HG03159 (cell line): ENCODE data around the gene S1PR5.

Source experiments
- ATAC-seq: cut with Tn5 transposase; IDR thresholded peaks from one replicate; pipeline ENCODE4 v1.9.1; 2021; ENCODE audit warnings: mild to moderate bottlenecking, moderate library complexity; ENCODE audit not compliant: unreplicated experiment

Gene S1PR5

DNA sequence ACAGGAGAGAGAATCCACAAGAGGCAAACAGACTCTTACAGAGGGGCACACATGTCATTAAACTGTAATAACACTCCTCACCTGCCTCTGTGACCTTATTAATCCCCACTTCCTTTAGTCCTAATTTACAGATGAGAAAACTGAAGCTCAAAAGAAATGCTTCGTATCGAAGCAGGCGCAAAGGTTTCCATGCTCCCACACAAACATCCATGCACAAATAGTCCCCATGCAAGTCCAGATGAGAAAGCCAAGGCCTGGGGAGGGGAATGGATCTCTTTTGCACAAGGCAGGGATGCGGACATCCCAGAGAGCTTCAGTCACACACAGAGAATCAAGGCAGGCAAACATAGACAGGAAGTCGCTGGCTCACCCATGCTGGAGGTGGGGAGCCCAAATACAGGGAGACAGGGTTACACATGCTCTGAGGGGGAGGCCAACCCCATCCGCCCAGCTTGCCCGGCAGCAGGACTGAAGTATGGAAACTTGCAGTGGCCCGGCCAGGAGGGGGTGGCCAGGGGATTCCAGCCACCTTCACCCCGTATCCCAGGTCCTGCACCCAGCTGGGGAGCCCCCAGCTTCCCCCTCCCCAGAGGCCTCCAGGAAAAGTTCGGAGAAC is 468 bp downstream of the S1PR5 start:
- no peak for ATAC-seq

DNA sequence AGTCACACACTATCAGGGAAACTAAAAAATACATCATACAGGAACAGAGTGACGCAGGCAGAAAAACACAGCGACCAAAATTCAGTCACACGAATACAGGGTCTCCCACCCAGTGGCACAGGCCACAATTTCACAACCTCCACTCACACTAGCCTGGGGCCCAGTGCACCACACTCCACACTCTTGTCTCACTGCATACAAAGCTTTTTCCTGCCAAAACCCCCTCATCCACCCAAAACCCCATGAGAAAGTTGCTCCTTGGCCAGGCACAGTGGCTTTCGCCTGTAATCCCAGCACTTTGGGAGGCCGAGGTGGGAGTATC is 1.2 kb downstream of the S1PR5 start:
- ATAC-seq = no peak

DNA sequence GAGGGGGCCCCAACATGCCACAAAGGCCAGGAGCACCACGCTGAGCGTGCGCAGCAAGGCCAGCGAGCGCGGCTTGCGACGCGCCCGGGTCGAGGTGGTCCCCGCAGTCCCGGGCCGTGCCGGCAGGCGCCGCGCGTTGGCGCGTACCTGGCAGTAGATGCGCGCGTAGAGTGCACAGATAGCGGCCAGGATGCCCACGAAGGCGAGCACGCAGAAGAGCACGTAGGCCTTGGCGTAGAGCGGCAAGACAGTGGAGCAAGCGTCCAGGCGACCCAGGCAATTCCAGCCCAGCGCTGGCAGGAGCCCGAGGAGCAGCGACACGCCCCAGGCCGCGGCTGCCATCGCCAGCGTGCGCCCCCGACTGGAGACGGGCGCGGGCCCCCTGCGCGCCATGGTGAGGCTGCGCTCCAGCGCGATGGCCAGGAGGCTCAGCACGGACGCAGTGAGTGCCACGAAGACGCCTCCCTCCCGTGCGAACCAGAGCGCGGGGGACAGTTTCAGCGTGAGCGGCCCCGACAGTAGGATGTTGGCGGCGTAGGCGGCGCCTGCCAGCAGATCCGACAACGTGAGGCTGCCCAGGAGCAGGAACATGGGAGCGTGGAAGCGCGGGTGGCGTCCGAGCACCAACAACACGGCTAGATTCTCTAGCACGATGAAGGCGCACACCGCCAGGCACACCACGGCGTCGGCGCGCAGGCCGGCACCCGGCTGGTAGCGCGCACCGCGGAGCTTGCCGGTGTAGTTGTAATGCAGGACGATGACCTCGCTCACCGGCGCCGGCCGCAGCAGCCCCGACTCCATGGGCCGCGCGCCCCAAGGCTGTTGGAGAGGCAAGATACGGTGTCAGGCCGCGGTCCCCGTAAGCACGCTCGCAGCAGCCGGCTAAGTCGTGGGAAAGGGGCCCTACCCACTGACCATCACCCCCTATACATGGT is 2.8 kb downstream of the S1PR5 start:
- no peak for ATAC-seq

DNA sequence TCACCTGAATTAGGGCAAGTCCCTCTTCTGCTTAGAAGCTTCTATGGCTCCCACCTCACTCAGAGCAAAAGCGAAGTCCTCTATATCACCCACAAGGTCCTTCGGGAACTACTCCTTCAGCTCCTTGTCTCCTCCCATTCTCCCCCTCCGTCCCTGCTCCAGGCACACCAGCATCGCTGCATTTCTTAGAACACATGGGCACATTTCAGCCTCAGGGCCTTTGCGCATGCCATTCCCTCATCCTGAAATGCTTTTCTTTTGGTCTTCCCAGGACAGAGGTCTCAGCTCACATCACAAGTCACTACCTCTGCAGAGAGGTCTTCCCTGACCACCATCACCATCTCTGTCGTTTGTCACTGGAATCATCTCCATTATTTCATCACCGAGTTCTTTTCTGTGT is 4.0 kb downstream of the S1PR5 start:
- ATAC-seq = no peak

DNA sequence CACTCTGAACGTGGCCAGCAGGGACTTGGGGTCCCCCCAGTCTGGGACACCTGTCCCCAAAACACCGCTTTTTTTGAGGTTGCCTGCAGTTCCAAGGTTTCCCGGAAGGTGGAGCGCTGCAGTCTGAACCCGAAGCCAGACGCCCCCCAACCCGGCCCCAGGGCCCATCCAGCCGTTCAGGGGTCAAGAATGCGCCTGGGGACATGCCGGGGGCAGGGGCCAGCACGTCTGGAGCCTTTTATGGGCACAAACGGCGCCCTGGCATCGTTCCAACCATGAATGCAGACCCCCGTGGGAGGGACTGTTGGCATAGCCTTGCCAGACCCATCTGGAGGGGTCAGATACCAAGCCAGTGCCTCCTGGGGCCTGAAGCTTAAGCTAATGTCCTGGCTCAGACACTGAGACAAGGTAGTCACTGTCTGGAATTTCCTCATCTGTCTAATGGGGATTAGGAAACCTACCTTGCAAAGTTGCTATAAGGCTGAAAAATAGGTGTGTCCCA is 6.9 kb downstream of the S1PR5 start:
- no peak for ATAC-seq

DNA sequence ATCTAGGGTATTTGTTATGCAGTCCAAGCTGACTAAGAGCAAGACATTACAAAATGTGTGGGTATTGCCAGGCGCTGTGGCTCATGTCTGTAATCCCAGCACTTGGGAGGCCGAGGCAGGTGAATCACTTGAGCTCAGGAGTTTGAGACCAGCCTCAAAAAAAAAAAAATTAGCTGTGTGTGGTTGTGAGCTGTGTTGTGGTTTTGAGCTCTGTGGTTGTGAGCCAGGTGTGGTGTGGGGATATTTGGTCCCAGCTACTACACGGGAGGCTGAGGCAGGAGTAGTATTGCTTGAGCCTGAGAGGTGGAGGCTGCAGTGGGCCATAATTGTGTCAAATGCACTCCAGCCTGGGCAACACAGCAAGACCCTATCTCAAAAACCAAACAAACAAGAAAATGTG is 8.5 kb downstream of the S1PR5 start:
- no peak for ATAC-seq

DNA sequence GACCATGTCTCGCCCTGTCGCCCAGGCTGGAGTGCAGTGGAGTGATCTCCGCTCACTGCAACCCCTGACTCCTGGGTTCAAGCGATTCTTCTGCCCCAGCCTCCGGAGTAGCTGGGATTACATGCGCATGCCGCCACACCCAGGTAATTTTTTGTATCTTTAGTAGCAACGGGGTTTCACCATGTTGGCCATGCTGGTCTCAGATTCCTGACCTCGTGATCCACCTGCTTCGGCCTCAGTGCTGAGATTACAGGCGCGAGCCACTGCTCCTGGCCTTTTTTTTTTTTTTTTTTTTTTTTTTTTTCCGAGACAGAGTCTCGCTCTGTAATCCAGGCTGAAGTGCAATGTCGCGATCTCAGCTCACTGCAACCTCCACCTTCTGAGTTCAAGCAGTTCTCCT is 9.2 kb downstream of the S1PR5 start:
- ATAC-seq = no peak

DNA sequence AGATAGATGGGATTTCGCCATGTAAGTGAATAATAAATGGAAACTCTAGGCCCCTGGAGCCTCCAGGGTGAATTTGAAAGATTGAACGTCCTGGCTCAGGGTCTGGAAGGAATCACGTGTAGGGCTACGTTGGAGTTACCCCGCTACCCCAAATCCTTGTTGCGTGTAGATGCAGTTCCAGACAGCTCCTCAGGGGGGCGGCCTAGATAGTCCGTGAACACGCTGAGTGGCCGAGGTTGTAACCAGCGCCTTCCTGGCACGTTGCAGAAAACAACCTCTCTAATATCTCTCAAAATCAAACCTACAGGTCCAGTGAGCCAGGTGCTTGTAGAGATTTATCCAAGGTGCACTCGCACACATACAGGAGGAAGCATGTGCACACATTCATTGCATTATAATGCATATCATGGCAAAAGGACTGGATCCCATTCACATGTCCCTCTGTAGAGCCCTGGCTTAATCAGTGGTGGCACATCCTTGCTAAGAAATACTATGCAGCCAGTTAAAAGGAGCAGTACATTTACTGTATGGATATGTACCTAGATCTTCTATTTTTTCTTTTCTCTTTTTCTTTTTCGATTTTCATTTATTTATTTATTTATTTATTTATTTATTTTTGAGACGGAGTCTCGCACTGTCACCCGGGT is 11.5 kb downstream of the S1PR5 start:
- ATAC-seq = no peak

DNA sequence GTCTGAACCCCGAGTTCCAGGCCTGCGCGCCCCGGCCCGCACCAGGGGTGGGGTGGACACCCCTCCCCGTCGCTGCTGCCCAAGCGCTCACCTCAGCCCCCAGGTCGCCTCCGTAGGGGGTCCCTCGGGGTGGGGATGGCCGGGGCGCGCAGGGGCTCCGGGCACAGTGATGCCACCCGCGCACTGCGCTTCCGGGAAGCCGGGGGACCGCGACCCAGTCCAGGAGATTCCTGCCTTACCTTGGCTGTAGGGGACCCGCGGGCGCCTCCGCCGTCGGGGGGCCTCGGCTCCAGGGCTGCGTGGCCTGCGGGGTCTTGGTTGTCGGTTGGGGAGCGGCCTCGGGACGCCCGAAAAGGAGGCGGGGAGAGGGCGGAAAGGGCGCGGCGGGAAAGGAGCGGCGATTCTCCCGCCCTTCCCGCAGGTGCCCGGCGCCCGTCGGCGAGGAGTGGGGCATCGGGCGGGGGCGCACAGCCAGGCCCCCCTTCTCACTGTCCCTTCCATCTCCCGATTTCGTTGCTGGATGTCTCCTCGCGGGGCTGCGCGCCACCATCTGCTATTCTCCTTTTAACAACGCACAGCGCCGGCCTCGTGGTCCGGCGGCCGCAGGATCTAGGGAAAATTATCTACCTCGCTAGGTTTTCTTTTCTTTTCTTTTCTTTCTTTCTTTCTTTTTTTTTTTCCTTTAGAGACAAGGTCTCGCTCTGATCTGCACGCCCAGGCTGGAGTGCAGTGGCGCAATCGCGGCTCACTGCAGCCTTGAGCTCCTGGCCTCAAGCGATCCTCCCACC is 14.1 kb downstream of the S1PR5 start, which contains the start of gene KEAP1:
Gene KEAP1, minus strand, starts transcription at position 355 of the 788 bp plus-strand sequence. CDS start 3,323 bp downstream, outside the sequence.
- ATAC-seq = no peak

DNA sequence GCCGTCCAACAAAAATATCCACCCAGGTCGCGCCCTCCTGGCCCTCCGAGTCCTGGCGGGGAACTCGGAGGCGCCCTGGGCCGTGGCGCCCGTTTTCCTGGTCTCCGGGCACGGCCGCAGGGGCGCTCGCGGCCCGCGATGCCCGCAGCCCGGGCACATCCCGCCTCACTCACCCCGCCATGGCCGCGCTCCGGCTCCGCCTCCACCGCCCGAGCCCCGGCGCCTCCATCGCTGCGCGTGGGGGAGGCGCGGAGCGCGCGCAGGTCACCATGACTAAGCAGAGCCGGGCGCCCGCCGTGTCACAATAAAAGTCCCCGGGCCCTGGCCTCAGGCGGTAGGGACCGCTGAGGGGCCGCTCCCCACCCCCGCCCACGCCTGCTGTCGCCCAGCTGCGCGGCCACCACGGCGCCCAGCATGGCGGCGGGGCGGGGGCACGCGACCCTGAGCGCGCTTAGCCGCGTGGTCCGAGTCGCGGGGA is 14.7 kb downstream of the S1PR5 start:
- ATAC-seq = peak; percentile 76

DNA sequence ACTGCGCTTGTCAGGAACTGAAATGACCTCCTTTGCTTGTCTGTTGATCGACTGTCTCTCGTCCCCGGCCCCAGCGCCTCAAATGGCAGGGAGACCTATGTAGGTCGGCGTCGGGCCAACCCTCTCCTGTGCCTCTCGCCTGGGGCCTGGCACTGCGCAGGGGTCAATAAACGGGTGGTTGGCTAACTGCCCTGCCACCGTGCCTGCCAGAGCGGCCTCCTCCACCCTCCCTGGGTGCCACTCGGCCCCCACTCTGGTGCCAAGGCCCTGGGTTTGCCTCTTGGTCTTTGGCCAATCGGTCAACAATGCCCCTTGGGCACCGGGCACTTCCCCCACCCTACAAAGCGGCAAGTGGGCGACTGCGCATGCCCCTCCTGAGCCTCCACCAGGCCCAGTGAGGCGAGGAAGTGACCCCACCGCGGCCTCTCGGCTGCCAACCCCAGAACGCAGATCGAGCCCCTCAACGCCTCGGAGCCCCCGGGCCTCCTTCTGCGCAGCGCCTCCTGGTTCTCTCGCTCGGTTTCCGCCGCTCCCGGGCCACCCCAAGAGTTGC is 15.2 kb downstream of the S1PR5 start:
- peak; percentile 36 for ATAC-seq

DNA sequence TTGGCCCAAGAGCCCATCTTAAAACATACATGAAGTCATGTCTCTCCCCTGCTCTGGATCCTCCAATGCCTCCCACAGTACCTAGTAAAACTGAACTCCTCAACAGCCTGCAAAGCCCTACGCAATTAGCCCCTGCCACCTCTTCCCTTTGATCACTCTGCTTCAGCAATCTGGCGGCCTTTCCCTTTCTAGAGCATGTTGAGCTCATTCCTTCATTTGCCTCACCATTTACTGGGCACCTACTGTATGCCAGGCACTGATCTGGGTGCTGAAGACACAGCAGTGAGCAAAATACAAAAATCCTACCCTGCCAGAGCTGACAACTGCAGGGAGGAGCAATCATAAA is 17.0 kb downstream of the S1PR5 start:
- ATAC-seq = no peak

DNA sequence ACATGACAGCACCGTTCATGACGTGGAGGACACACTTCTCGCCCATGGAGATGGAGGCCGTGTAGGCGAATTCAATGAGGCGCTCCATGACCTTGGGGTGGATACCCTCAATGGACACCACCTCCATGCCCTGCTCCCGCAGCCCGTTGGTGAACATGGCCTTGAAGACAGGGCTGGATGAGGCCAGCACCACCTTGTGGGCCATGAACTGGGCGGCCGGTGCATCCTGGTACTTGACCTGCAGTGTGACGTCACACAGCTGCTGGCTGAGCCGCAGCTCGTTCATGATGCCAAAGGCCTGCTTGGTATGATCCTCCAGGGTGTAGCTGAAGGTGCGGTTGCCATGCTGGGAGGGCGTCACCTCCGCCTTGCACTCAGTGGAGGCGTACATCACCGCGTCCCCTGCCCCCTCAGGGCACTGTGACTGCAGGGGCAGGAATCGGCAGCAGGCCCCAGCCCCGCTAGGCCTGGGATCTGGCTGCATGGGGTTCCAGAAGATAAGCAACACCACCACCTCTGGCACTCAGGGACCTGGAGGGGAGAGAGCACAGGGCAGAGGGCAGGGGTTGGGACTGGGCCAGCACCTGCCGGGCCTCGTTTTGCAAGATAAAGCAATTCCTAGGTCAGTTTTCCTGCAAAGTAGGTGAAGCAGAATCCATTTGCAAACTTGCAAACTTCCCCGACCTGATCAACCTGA is 17.5 kb downstream of the S1PR5 start:
- no peak for ATAC-seq

DNA sequence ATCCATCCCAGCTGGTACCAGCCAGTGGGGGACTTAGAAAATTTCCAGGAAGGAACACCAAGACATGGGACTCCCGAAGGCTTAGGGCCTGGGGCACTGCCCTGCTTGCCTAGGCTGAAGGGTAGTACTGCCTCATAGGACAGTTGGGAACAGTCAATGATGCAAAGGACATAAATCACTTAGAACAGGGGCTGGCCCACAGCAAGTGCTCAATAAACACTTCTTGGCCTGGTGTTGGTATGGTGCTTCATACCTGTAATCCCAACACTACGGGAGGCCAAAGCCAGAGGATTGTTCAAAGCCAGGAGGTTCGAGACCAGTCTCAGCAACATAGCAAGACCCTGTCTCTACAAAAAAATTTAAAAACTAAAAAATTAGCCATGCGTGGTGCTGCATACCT is 19.9 kb downstream of the S1PR5 start:
- ATAC-seq = no peak

DNA sequence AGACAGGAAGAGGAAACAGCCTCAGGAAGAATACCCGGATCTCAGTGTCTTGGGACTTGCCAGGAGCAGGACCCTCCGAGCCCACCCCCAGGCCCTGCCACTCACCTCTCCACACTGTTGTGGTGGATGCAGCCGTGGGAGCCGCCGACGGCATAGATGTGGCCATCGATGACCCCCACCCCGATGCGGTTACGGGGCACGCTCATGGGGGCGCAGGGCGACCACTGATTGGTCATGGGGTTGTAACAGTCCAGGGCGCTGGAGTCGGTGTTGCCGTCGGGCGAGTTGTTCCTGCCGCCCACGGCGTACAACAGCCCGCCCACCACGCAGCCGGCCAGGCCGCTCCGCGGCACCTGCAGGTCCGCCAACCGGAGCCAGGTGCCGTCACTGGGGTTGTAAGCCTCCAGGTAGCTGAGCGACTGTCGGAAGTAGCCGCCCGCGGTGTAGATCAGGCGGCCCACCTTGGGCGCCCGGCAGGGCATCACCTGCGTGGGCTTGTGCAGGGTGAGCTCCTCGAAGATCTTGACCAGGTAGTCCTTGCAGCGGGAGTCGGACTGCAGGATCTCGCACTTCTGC is 25.7 kb downstream of the S1PR5 start:
- no peak for ATAC-seq

DNA sequence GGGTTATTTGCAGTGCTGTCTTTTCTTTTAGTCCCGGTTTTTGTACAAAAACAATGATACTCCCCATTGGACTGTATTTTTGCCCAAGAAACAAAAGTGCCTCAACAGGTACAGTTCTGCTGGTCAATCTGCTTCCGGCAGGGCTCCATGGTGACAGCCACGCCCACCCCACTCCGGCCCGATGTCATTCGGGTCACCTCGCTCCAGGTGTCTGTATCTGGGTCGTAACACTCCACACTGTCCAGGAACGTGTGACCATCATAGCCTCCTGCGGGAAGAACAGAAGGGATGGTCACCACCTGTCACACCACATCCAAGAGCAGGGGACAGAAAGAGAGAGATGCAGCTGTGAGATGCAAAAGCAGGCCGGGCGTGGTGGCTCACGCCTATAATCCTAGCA is 30.7 kb downstream of the S1PR5 start:
- no peak for ATAC-seq

DNA sequence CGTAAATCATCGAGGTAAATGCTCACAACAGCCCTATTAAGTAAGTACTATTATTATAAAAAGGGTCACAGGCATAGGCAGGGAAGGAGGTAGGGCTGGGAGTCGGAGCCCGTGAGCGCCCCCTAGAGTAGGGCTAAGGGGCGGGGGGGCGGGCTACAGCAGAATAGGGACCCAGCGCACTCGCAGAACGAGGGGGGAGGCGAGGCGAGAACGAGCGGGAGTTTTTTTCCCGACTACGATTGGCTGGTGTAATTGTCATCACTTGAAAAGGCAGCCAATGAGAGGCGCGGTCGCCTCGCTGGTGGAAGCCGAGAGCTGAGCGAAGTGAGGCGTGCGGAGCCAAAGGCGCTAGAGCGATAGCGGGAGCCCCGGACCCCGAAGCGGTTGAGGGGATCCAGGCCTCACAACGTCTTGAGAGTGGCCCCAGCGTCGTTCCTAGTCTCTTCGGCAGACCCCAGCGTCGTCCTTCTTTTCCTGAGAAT is 38.3 kb downstream of the S1PR5 start:
- ATAC-seq = peak; percentile 49

DNA sequence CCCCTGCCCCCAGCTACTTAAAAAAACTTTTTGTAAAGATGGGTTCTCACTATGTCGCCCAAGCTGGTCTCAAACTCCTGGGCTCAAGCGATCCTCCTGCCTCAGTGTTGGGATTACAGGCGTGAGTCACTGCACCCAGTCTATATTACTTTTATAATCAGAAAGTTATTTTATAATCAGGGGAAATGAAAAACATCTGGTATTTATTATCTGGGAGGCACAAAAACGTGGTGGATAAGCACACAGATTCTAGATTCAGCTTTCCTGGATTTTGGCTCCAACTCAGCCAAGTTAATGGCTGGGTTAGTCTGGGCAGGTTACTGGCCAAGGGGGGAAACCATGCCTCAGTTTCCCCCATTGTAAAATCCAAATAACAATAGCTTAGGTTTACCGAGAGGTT is 38.8 kb downstream of the S1PR5 start:
- no peak for ATAC-seq

DNA sequence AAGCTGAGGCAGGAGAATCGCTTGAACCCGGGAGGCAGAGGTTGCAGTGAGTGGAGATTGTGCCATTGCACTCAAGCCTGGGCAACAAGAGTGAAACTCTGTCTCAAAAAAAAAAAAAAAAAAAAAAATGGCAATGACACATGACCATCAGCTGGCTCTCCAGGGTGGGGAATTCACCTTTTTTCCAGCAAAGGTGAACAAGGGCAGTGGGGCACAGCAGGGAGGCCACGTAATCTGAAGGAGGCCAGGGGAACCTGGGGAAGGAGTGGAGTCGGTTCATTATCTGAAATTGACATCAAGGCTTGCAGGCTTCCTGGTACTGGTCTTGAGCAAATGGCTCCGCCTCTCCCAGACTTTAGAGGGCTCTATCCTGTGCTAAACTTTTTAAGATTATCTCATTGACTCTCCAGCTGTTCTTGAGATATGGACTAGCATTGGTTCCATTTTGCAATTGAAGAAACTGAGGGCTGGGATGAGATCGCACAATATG is 42.2 kb downstream of the S1PR5 start:
- ATAC-seq = no peak
